CD4-positive, alpha-beta T cell (primary cell): ENCODE measurements around the gene MED22. TPM values are rescaled to one million over a fixed set of nuclear protein-coding genes. Genes with fewer than 3 reads are reported as not detected.

Source experiments
- ATAC-seq: fragments of 200-7000 bp; cut with Tn5 transposase; one replicate; pipeline ENCODE4 v1.10.0; 2022; ENCODE audit warnings: mild to moderate bottlenecking; ENCODE audit not compliant: poor library complexity
- CTCF ChIA-PET: fragments of 350-600 bp; sonication (Branson Sonifier 250); formaldehyde crosslinking; loops from one replicate; lab custom pipeline; 2021; ENCODE audit warnings: antibody characterized with exemption, inconsistent platforms; lab: Charles Lee
- POLR2A ChIA-PET: fragments of 350-600 bp; sonication (Branson Sonifier 250); formaldehyde crosslinking; loops from one replicate; lab custom pipeline; 2021; ENCODE audit warnings: antibody characterized with exemption, inconsistent platforms; lab: Charles Lee
- DNase-seq, 14 experiments: peaks; one replicate each; pipeline ENCODE4 v3.0.0-alpha.2; 2013 to 2020; ENCODE audit warnings: mixed read lengths in 2 of 14
- H3K27ac ChIP-seq, 2 donors: one replicate each; pipeline versions ENCODE4 v1.5.1 to v1.7.0; 2013; ENCODE audit warnings: low read length in 2 of 2, low read depth in 1 of 2, mild to moderate bottlenecking in 1 of 2
- H3K27me3 ChIP-seq, 2 experiments: 1 replicate in 1 of 2; 2 replicates in 1 of 2; pipeline versions ENCODE4 v1.6.1 to v1.7.0; 2013; ENCODE audit warnings: low read length in 2 of 2, control low read depth in 1 of 2, mild to moderate bottlenecking in 1 of 2, moderate library complexity in 1 of 2; ENCODE audit not compliant: insufficient read depth in 2 of 2, control insufficient read depth in 1 of 2
- H3K36me3 ChIP-seq: one replicate; pipeline ENCODE4 v1.6.1; 2013; ENCODE audit warnings: low read length, control low read depth; ENCODE audit not compliant: insufficient read depth
- H3K4me1 ChIP-seq: one replicate; pipeline ENCODE4 v1.6.1; 2013; ENCODE audit warnings: low read length, control low read depth; ENCODE audit not compliant: insufficient read depth
- H3K4me3 ChIP-seq: one replicate; pipeline ENCODE4 v1.5.1; 2013; ENCODE audit warnings: mild to moderate bottlenecking, low read length, moderate library complexity
- H3K9me3 ChIP-seq, 2 experiments: 1 replicate in 1 of 2; 2 replicates in 1 of 2; pipeline versions ENCODE4 v1.6.1 to v1.7.0; 2013; ENCODE audit warnings: low read length in 2 of 2, mild to moderate bottlenecking in 2 of 2, control low read depth in 1 of 2, moderate library complexity in 1 of 2; ENCODE audit not compliant: control insufficient read depth in 1 of 2, insufficient read depth in 1 of 2
- H3K27ac Mint-ChIP-seq: one replicate; pipeline ENCODE4 v1.8.0; 2020; ENCODE audit warnings: mixed read lengths
- H3K27me3 Mint-ChIP-seq: one replicate; pipeline ENCODE4 v1.8.0; 2021; ENCODE audit warnings: mixed read lengths
- H3K36me3 Mint-ChIP-seq: one replicate; pipeline ENCODE4 v1.8.0; 2021; ENCODE audit warnings: low read depth, mixed read lengths
- H3K4me1 Mint-ChIP-seq: one replicate; pipeline ENCODE4 v1.8.0; 2021; ENCODE audit warnings: low read depth, mixed read lengths
- H3K4me3 Mint-ChIP-seq: one replicate; pipeline ENCODE4 v1.8.0; 2020; ENCODE audit warnings: mild to moderate bottlenecking, mixed read lengths
- H3K9me3 Mint-ChIP-seq: one replicate; pipeline ENCODE4 v1.8.0; 2020; ENCODE audit warnings: mixed read lengths
- intact Hi-C, 2 experiments: fragments of 100-400 bp; cut with DNase I in 1 of 2; cut with micrococcal nuclease in 1 of 2; formaldehyde crosslinking; loops; one replicate each; pipeline versions ENCODE4 v1.15.1 to v1.9.0; 2023 to 2025; cut with DNase I, micrococcal nuclease
- total RNA-seq, 174 experiments: library from RNA in 2 of 174; stranded (reverse) in 2 of 174; gene quantifications; one replicate each; pipeline ENCODE4 v1.2.3 and lab custom pipeline; 2021 to 2026
- TF ChIP-seq, protein P1 (sequence below): fragments of 200-600 bp; IDR thresholded peaks from one replicate; pipeline ENCODE4 v1.8.0; 2022; ENCODE audit warnings: antibody characterized with exemption, mild to moderate bottlenecking

The MED22 gene
- total RNA-seq, 2 experiments from 2014 or later, result 15.7 to 18.0 TPM

DNA sequence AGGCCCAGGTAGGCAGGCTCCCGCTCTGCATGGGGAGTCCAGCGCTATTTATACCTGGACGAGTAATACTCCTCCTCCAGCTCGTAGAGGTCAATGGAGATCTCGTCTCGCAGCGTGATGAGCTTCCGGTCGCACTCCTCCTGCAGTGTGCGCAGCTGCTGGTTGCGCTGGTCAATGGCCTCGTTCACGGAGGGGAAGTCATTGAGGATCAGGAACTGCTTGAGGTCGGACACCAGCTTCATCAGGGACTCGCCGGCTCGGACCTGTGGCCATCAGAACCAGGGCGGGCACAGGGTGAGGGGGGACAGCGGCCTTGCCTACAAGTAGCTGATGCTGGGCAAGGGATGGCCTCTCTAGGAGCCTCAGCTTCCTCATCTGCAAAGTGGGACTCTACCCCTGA is 3.9 kb downstream of the MED22 start:
- Mint-ChIP-seq H3K36me3 (peaks cover 66% of the 10 kb centered on the region), H3K4me1 (peaks cover 42% of the 10 kb centered on the region), H3K9me3 (no peaks in the 10 kb centered on the region), H3K27ac (no peak overlapping the region), H3K27me3 (no peaks in the 10 kb centered on the region), H3K4me3 (no peak overlapping the region)
- DNase-seq, result no peak
- Histone ChIP-seq H3K4me3 (no peak overlapping the region), H3K27me3 (no peaks in the 10 kb centered on the region), H3K9me3 (no peaks in the 10 kb centered on the region), H3K27ac (no peak overlapping the region), H3K36me3 (peaks cover 60% of the 10 kb centered on the region), H3K4me1 (peaks cover 54% of the 10 kb centered on the region)
- POLR2A ChIA-PET, result interaction anchor here (1.8 kb wide), 1 partner anchor 28 kb away, joined by 7 read pairs; no protein-coding TSS in a partner anchor
- TF ChIP-seq, protein P1, sequence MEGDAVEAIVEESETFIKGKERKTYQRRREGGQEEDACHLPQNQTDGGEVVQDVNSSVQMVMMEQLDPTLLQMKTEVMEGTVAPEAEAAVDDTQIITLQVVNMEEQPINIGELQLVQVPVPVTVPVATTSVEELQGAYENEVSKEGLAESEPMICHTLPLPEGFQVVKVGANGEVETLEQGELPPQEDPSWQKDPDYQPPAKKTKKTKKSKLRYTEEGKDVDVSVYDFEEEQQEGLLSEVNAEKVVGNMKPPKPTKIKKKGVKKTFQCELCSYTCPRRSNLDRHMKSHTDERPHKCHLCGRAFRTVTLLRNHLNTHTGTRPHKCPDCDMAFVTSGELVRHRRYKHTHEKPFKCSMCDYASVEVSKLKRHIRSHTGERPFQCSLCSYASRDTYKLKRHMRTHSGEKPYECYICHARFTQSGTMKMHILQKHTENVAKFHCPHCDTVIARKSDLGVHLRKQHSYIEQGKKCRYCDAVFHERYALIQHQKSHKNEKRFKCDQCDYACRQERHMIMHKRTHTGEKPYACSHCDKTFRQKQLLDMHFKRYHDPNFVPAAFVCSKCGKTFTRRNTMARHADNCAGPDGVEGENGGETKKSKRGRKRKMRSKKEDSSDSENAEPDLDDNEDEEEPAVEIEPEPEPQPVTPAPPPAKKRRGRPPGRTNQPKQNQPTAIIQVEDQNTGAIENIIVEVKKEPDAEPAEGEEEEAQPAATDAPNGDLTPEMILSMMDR, result no peak
- CTCF ChIA-PET, result no interaction called here
- intact Hi-C loops, result loop anchor here in 1 of 2 experiments (10.0 kb wide), 1 partner anchor 939 kb away; the partner anchor contains the start of gene TTF1
- no peak for ATAC-seq

- ATAC-seq, result no peak
- Histone ChIP-seq H3K27me3 (no peaks in the 10 kb centered on the region), H3K4me3 (no peak overlapping the region), H3K36me3 (peaks cover 57% of the 10 kb centered on the region), H3K27ac (no peak overlapping the region), H3K4me1 (peaks cover 45% of the 10 kb centered on the region), H3K9me3 (no peaks in the 10 kb centered on the region)
- Mint-ChIP-seq H3K4me3 (no peak overlapping the region), H3K27ac (no peak overlapping the region), H3K36me3 (peaks cover 54% of the 10 kb centered on the region), H3K9me3 (no peaks in the 10 kb centered on the region), H3K27me3 (no peaks in the 10 kb centered on the region), H3K4me1 (peaks cover 31% of the 10 kb centered on the region)
- POLR2A ChIA-PET, result interaction anchor here (1.8 kb wide), 1 partner anchor 30 kb away, joined by 7 read pairs; no protein-coding TSS in a partner anchor
- DNase-seq, result no peak
- intact Hi-C loops, result loop anchor here in 1 of 2 experiments (10.0 kb wide), 1 partner anchor 938 kb away; the partner anchor contains the start of gene TTF1
- CTCF ChIA-PET, result no interaction called here
- TF ChIP-seq, protein P1, result no peak
Observed at GRCh38 chr9:133342570-133342969, 5.4 kb downstream of the MED22 start.

GRCh38 chr9:133342069-133342406 is 5.9 kb downstream of the MED22 start:
- Histone ChIP-seq H3K4me3 (no peak overlapping the region), H3K27me3 (no peaks in the 10 kb centered on the region), H3K36me3 (peaks cover 57% of the 10 kb centered on the region), H3K27ac (no peak overlapping the region), H3K4me1 (peaks cover 40% of the 10 kb centered on the region), H3K9me3 (no peaks in the 10 kb centered on the region)
- H3K4me1 Mint-ChIP-seq, result peaks cover 28% of the 10 kb centered on the region
- H3K27ac Mint-ChIP-seq, result no peak overlapping the region
- no peaks in the 10 kb centered on the region for H3K27me3 Mint-ChIP-seq
- H3K36me3 Mint-ChIP-seq, result peaks cover 52% of the 10 kb centered on the region
- ChIA-PET CTCF (no interaction called here), POLR2A (interaction anchor here (0.9 kb wide), 1 partner anchor 8 kb away, joined by 3 read pairs; no protein-coding TSS in a partner anchor)
- H3K9me3 Mint-ChIP-seq, result no peaks in the 10 kb centered on the region
- intact Hi-C loops, result loop anchor here in 1 of 2 experiments (10.0 kb wide), 1 partner anchor 937 kb away; the partner anchor contains the start of gene TTF1
- DNase-seq (no peak), ATAC-seq (no peak)
- no peak overlapping the region for H3K4me3 Mint-ChIP-seq
- TF ChIP-seq, protein P1, result no peak
